Left cardiac atrium (tissue), 4 donors: ENCODE data around the gene MYZAP. TPM values are rescaled to one million over a fixed set of nuclear protein-coding genes. Genes with fewer than 3 reads are reported as not detected.

Source experiments
- ATAC-seq, 2 donors: fragments of 200-7000 bp; cut with Tn5 transposase; one replicate each; pipeline ENCODE4 v1.9.1; 2020; ENCODE audit warnings: mild to moderate bottlenecking in 2 of 2, moderate library complexity in 2 of 2
- DNase-seq: peaks from one replicate; pipeline ENCODE4 v3.0.0-alpha.2; 2020
- intact Hi-C, 2 donors: fragments of 100-400 bp; cut with DNase I; formaldehyde crosslinking; loops; one replicate each; pipeline versions ENCODE4 v1.14.1 to v1.15.1; 2022 to 2023
- total RNA-seq, 2 donors: library from RNA; stranded (reverse); fragmentation: NEBNext Ultra II Directional; extraction: Animal tissue kit (Norgen Biotek cat#: 25700); gene quantifications; one replicate each; pipeline ENCODE4 v1.2.1, GENCODE V29; 2021
- donor health status: DM: no; HTN: yes; CAD: no.
- donor health status: DM: no; HTN: yes; CAD: no; lungs with severe emphysema.
- donor health status: DM: yes; HTN: yes; CAD: no.
- donor health status: Dilated cardiomyopathy.

MYZAP gene
- total RNA-seq, 2 donors from 2014 or later, result 429 to 452 TPM

GRCh38 chr15:57668016-57668415 lies 76.3 kb downstream of the MYZAP start:
- no peak for ATAC-seq
- DNase-seq, result no peak
- intact Hi-C loops, result no loop called here

GRCh38 chr15:57671636-57672035 lies 79.9 kb downstream of the MYZAP start:
- ATAC-seq (no peak), DNase-seq (no peak)
- intact Hi-C loops, result no loop called here

GRCh38 chr15:57675481-57676181 lies 83.9 kb downstream of the MYZAP start:
- intact Hi-C loops, result no loop called here
- ATAC-seq, result no peak
- no peak for DNase-seq

- intact Hi-C loops, result no loop called here
- no peak for ATAC-seq
- no peak for DNase-seq
Measured at GRCh38 chr15:57676585-57676984, 84.9 kb downstream of the MYZAP start.

GRCh38 chr15:57677204-57677603 lies 85.5 kb downstream of the MYZAP start:
- intact Hi-C loops, result no loop called here
- DNase-seq, result no peak
- ATAC-seq, result no peak

- no peak for DNase-seq
- intact Hi-C loops, result no loop called here
- peak in 1 of 2 donors; percentile 69 for ATAC-seq
Measured at GRCh38 chr15:57680021-57680420, 88.3 kb downstream of the MYZAP start.

- DNase-seq (no peak), ATAC-seq (no peak)
- intact Hi-C loops, result no loop called here
Measured at GRCh38 chr15:57681011-57681410, 89.3 kb downstream of the MYZAP start.

- intact Hi-C loops, result no loop called here
- DNase-seq (no peak), ATAC-seq (no peak)
Measured at GRCh38 chr15:57683481-57683880, 91.8 kb downstream of the MYZAP start.

GRCh38 chr15:57684491-57685151 lies 92.9 kb downstream of the MYZAP start:
- DNase-seq, result no peak
- intact Hi-C loops, result no loop called here
- no peak for ATAC-seq

GRCh38 chr15:57685306-57686095 lies 93.8 kb downstream of the MYZAP start:
- intact Hi-C loops, result no loop called here
- DNase-seq, result no peak
- ATAC-seq, result peak; percentile 8 to 70

- no peak for DNase-seq
- intact Hi-C loops, result no loop called here
- ATAC-seq, result peak; percentile 75 to 76
Measured at GRCh38 chr15:57686657-57687056, 95.0 kb downstream of the MYZAP start.

- DNase-seq, result no peak
- intact Hi-C loops, result no loop called here
- peak; percentile 19 to 20 for ATAC-seq
Measured at GRCh38 chr15:57690341-57690966, 98.8 kb downstream of the MYZAP start.

- DNase-seq (no peak), ATAC-seq (peak; percentile 20 to 28)
- intact Hi-C loops, result no loop called here
Measured at GRCh38 chr15:57691082-57691481, 99.4 kb downstream of the MYZAP start.

GRCh38 chr15:57692709-57693108 lies 101.0 kb downstream of the MYZAP start:
- intact Hi-C loops, result no loop called here
- no peak for DNase-seq
- peak in 1 of 2 donors; percentile 5 for ATAC-seq

GRCh38 chr15:57694279-57694678 lies 102.6 kb downstream of the MYZAP start:
- no peak for ATAC-seq
- intact Hi-C loops, result no loop called here
- DNase-seq, result no peak

GRCh38 chr15:57696146-57696545 lies 104.4 kb downstream of the MYZAP start:
- no peak for DNase-seq
- intact Hi-C loops, result no loop called here
- ATAC-seq, result no peak

GRCh38 chr15:57697588-57697987 lies 105.9 kb downstream of the MYZAP start:
- no peak for DNase-seq
- ATAC-seq, result no peak
- intact Hi-C loops, result no loop called here

- intact Hi-C loops, result no loop called here
- ATAC-seq (no peak), DNase-seq (no peak)
Measured at GRCh38 chr15:57698243-57698642, 106.5 kb downstream of the MYZAP start.

- no peak for ATAC-seq
- intact Hi-C loops, result no loop called here
- no peak for DNase-seq
Measured at GRCh38 chr15:57698991-57699390, 107.3 kb downstream of the MYZAP start.

- intact Hi-C loops, result no loop called here
- ATAC-seq, result no peak
- DNase-seq, result no peak
Measured at GRCh38 chr15:57703387-57703786, 111.7 kb downstream of the MYZAP start.
